ENCODE results near the gene FRA10AC1.

The FRA10AC1 gene, protein sequence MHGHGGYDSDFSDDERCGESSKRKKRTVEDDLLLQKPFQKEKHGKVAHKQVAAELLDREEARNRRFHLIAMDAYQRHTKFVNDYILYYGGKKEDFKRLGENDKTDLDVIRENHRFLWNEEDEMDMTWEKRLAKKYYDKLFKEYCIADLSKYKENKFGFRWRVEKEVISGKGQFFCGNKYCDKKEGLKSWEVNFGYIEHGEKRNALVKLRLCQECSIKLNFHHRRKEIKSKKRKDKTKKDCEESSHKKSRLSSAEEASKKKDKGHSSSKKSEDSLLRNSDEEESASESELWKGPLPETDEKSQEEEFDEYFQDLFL

DNA sequence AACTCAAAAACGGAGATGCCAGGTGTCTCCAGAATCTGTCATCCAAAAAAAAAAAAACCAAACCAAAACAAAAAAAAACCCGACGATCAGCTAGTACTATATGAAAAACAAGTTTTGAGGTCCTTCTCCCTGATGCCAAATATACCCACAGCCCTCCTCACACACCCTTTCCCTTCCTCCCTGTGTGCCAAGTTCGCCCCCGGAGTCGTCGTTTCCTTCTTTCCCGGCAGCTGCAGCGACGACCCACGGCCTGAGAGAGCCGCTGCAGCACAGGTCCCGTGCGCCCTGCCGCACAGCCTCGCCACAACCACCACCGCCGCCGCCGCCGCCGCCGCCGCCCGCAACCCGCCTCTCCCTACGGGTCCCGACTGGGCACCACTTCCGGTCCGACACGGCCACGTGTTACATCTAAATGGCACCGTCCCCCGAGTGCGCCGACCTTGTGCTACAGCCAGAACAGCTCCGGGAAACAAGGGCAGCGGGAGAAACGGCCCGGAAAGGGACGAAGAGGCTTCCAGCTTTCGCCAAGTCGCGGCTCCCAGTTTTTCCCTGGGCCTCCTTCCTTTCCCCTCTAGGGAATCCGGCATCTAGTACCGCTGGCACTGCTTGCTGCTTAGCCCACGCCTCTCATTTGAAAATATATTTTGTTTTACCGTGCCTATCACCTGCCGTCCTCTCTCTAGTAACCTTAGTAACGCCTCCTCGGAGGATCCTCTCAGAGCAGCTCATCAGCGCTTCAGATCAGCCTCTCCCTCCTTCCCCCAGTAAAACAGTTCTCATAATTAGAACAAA lies at the start of gene FRA10AC1:
Gene FRA10AC1 (minus strand): TSS at position 383 of the 792 bp plus-strand sequence. CDS start 2,486 bp downstream, outside the sequence.
- in situ Hi-C loops (cut with HindIII; ENCODE audit: low sequenced_read_pairs), result no loop called here
- TF ChIP-seq, protein P1, sequence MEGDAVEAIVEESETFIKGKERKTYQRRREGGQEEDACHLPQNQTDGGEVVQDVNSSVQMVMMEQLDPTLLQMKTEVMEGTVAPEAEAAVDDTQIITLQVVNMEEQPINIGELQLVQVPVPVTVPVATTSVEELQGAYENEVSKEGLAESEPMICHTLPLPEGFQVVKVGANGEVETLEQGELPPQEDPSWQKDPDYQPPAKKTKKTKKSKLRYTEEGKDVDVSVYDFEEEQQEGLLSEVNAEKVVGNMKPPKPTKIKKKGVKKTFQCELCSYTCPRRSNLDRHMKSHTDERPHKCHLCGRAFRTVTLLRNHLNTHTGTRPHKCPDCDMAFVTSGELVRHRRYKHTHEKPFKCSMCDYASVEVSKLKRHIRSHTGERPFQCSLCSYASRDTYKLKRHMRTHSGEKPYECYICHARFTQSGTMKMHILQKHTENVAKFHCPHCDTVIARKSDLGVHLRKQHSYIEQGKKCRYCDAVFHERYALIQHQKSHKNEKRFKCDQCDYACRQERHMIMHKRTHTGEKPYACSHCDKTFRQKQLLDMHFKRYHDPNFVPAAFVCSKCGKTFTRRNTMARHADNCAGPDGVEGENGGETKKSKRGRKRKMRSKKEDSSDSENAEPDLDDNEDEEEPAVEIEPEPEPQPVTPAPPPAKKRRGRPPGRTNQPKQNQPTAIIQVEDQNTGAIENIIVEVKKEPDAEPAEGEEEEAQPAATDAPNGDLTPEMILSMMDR (IDR thresholded peaks at IDR 0.05; ENCODE audit: low read depth, low read length, missing control alignments), result peak; percentile 57
- peak within 1 kb of the TSS; percentile 77 for H3K4me3 ChIP-seq (ENCODE audit: low read depth, low read length)
- DNase-seq (ENCODE audit: low read depth), result peak; percentile 86

DNA sequence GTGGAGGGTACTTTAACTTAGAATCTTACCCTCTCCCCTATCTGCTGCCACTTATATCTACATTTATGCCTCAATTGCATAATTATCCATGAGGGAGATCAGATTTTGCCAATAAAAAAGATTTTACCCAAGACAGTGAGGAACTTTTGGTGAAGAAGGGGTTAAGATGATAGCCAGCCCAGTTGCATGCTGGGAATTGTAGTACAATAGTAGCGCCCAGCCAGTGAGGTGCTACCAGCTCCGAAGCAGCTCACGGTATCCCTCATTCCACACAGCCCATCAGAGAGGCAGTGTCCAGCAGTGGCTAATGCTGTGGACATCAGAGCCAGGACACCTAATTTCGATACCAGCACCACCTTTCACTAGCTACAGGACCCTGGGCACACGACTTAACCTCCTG lies 49.4 kb upstream of the FRA10AC1 start:
- in situ Hi-C loops (cut with HindIII; ENCODE audit: low sequenced_read_pairs), result no loop called here
- H3K4me3 ChIP-seq (ENCODE audit: low read depth, low read length), result peak overlapping the region; percentile 9
- TF ChIP-seq, protein P1 (IDR thresholded peaks at IDR 0.05; ENCODE audit: low read depth, low read length, missing control alignments), result no peak
- no peak for DNase-seq (ENCODE audit: low read depth)

DNA sequence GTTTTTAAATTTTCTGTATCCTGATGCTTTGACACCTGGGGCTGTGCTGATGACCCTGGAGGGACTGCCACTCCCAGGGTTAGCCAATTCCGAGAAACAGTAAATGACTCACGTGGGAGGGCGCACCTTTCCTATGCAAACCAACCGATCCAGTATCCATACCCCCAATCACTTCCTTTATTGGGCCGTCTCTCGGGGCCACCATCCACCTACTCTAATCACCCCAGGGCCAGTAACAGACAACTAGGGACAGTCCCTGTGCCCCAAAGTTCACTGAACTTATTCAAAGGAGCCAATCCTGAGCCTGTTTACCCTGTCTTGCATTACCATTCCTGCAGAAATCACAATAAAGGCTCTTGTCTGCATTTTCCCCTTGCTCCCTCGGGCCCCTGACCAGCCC lies 48.7 kb upstream of the FRA10AC1 start:
- no peak overlapping the region for H3K4me3 ChIP-seq (ENCODE audit: low read depth, low read length)
- TF ChIP-seq, protein P1 (IDR thresholded peaks at IDR 0.05; ENCODE audit: low read depth, low read length, missing control alignments), result no peak
- in situ Hi-C loops (cut with HindIII; ENCODE audit: low sequenced_read_pairs), result no loop called here
- no peak for DNase-seq (ENCODE audit: low read depth)

DNA sequence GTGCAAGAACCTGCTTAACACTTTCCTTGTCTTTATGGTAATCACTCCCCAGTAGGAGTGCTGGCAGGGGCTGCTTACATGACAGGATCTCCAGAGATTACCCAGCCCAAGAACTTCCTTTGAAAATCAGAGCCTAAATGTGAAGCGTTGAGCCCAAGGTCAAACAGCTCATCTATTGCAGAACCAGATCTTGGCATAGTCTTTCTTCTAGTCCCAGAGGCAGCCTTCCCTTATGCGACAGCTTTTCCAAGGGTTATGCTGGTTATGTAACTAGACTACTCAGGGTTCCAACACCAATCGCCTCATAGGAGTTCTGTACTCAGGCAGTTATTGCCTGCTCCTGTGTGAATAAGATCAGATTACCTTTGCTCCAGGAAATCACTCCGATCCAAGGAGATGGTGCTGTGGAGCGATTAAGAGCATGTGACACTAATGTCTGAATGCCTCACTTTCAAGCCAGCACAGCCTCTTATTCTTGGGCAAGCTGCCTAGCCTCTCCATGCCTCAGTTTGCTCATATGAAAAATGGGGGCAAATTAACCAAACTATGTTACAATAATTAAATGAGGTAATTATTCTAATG lies 46.9 kb upstream of the FRA10AC1 start:
- DNase-seq (ENCODE audit: low read depth), result no peak
- TF ChIP-seq, protein P1 (IDR thresholded peaks at IDR 0.05; ENCODE audit: low read depth, low read length, missing control alignments), result no peak
- H3K4me3 ChIP-seq (ENCODE audit: low read depth, low read length), result no peak overlapping the region
- in situ Hi-C loops (cut with HindIII; ENCODE audit: low sequenced_read_pairs), result no loop called here

DNA sequence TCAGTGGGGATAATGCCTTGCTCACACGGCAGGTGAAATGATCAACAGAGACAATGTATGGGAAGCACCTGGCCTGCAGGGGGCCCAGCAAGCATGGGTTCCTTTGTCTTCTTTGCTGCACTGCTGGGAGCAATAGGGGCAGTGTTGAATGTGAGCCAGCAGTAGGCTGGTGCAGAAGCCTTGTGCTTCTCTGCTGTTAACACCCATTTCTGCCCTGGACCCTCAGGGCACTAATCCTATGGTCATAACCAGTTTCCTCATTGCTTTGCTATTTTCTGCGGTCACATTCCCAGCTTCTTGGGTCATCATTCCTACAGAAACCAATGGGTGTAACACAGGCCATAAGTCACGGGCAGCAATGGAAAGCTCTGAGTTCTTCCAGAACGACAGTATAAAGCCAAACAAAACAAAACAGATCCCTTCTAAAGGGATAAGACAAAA lies 44.5 kb upstream of the FRA10AC1 start:
- in situ Hi-C loops (cut with HindIII; ENCODE audit: low sequenced_read_pairs), result no loop called here
- TF ChIP-seq, protein P1 (IDR thresholded peaks at IDR 0.05; ENCODE audit: low read depth, low read length, missing control alignments), result peak; percentile 20
- peak; percentile 94 for DNase-seq (ENCODE audit: low read depth)

DNA sequence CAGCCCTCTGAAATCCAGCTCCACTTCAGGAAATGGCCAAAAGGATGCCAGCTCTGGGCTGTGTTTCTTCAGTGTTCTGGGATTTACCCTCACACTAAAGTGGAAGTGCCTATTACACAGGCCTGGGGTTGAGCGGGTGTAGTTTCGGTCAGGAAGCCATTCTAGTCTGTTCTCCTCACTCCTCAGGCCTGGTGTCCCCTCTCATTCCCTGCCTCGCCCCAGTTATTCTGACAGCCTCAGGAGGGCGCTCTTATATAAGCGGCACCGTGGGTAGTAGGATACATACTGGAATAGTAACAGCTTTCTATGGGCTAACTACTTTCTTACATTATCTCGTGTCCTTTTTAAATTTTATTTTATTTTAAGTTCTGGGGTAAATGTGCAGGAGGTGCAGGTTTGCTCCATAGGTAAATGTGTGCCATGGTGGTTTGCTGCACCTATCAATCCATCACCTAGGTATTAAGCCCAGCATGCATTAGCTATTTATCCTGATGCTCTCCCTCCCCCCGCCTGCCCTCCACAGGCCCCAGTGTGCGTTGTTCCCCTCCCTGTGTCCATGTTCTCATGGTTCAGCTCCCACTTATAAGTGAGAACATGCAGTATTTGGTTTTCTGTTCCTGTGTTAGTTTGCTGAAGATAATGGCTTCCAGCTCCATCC lies 43.1 kb upstream of the FRA10AC1 start:
- TF ChIP-seq, protein P1 (IDR thresholded peaks at IDR 0.05; ENCODE audit: low read depth, low read length, missing control alignments), result peak; percentile 49
- no peak for DNase-seq (ENCODE audit: low read depth)
- H3K4me3 ChIP-seq (ENCODE audit: low read depth, low read length), result no peak overlapping the region
- in situ Hi-C loops (cut with HindIII; ENCODE audit: low sequenced_read_pairs), result no loop called here

More for the DNA sequence above, 44.5 kb upstream of the FRA10AC1 start:
- H3K4me3 ChIP-seq (ENCODE audit: low read depth, low read length), result no peak overlapping the region

Data from astrocyte of the cerebellum (primary cell).